T47D (cell line): ENCODE measurements around the gene NLN.
"Not testable (repeated sequence)": the region's sequence is repeated elsewhere in the genome, so short reads cannot be mapped to it uniquely, and the experiment has no call there.

ENCODE experiments used
- DNase-seq, 2 experiments: peaks; one replicate each; pipeline versions ENCODE4 v3.0.0 to v3.0.0-alpha.2; 2011 to 2012; ENCODE audit warnings: low read depth in 1 of 2, low spot score in 1 of 2
- JUND ChIP-seq: IDR thresholded peaks from 2 replicates; pipeline ENCODE4 v1.6.1; 2012; ENCODE audit warnings: low read depth
- in situ Hi-C: cut with HindIII; loops from 2 replicates; pipeline ENCODE4 v1.10.0; 2016; ENCODE audit warnings: low sequenced_read_pairs, low pct_unique_long_range_greater_than_20kb

NLN gene

DNA sequence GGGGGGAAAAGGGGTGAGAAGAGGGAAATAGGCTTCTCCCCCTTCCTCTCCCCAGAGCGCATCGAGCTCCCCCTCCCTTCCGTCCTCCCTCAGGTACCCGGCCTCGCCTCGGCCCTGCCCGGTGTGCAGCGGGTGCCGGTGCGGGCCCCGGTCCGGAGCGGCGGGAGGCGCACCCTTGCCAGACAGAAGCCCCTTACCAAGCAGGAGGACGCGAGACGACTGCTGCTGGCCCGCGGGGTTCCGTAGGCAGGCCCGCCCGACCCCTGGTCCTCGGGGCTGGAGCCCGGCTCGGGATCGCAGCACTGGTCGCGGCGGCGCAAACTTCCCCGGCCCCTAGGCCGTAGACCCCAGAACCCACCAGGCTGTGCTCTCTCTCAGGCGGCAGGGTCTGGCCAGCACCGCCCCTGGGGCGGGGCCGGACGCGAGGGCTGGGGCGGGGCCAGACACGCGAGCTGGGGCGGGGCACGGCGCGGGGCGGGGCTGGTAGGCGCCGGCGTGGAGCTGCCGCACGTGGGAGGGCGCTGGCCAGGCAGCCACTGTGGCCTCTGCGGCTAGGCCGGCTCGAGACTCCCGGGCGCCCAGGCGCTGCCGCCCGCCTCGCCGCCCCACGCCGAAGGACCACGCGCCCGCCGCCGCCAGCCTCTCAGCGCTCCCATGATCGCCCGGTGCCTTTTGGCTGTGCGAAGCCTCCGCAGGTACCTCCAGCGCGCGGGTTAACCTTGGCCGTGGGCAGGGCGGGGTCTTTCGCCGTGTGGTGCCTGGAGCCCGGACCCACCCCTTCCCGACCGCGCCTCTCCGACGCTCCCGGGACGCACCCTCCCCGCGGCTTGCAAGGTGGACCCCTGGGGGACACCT lies at the start of gene NLN, which contains the start of gene SGTB:
NLN (plus strand) TSS at position 486 of the 855 bp plus-strand sequence; CDS start at position 655, 169 bp downstream.
SGTB (minus strand) TSS at position 390 of the 855 bp plus-strand sequence. CDS start 1,302 bp downstream, outside the sequence.
- DNase-seq = peak; percentile 85
- no peak for TF ChIP-seq JUND
- in situ Hi-C loops = no loop called here

DNA sequence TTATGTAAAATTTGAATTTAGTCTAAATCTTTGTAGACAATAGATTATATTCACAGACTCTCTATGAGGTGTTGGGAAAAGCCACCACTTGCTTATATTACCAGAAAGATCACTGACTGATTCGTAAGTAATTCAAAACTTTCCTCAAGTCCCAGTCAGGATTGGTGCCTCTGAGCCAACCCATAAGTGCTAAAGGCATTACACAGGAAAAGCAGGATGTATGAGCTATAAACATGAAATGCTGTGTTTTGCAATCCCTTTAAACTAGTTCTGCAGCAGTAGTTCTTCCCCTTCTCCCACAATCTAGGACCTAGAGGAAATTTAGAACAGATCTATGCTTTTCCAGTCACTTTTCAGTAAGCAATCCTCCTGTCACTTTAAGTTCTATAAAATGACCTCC lies 49.2 kb upstream of the NLN start:
- TF ChIP-seq JUND = no peak
- peak in 1 of 2 experiments; percentile 42 for DNase-seq
- in situ Hi-C loops = no loop called here

DNA sequence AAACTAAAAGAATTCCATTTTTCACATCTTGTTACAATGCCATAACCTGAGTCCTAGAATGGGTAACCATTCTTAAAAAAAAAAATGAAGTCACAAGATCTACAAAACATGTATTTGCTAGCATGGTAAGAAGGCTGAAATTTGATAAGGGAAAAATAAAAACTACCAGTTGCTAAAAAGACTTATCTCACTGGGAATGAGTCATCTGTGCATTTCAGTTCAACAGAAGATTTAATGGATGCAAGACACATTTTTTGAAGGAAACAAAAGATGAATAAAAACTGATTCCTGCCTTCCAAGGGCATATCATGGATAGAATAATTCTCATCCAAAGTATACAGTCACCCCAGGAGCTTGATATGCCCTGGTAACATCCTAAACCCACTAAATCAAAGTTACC lies 47.3 kb upstream of the NLN start:
- in situ Hi-C loops = no loop called here
- DNase-seq = no peak
- no peak for TF ChIP-seq JUND

DNA sequence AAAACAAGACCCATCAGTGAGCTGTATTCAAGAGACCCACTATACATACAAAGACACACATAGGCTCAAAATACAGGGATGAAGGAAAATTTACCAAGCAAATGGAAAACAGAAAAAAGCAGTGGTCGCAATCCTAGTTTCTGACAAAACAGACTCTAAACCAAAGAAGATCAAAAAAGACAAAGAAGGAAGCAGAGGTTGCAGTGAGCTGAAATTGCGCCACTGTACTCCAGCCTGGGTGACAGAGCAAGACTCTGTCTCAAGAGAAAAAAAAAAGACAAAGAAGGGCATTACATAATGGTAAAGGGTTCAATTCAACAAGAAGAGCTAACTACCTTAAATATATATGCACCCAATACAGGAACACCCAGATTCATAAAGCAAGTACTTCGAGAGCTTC lies 45.9 kb upstream of the NLN start:
- in situ Hi-C loops = not testable (repeated sequence)

DNA sequence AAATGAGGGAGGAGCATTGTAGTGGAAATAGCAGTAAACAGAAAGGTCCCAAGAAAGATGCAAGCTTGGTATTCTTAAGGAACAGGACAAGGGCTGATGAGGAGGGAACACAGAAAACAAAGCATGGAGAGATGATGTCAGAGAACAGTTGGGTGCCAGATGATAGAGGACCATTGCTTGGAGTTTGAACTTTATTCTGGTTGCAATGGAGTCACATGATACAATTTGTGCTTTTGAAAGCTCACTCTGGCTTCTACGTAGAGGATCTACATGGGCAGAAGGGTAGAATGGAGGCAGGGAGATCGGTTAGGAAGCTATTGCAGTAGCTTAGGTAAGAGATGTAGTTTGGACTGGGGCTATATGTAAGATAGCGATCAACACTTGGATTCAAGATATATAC lies 39.9 kb upstream of the NLN start:
- no peak for TF ChIP-seq JUND
- DNase-seq = no peak
- in situ Hi-C loops = no loop called here

More for the DNA sequence above, 45.9 kb upstream of the NLN start:
- not testable (repeated sequence) for DNase-seq

GRCh38 chr5:65693121-65693520 lies 28.9 kb upstream of the NLN start:
- in situ Hi-C loops = no loop called here
- DNase-seq = no peak
- no peak for TF ChIP-seq JUND

GRCh38 chr5:65695162-65695755 lies 26.7 kb upstream of the NLN start:
- in situ Hi-C loops = no loop called here

DNA sequence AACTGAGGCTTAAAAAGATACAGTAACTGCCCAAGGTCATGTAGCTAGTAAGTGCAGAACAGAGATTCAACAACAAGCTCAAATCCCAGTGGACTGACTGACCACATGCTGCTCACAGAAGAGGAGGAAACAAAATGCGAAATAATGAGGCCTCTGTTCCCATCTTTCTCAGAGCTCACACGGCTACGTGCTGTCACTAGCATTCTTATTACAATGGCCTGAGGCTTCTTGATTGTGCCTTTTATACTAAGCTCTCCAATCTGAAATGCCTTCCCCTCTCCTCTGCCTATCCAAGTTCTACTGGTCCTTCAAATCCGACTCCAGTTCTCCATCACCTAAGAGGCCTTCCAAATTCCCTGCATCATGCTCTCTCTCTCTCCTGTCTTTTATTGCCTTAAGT lies 26.1 kb upstream of the NLN start:
- TF ChIP-seq JUND = no peak
- in situ Hi-C loops = no loop called here
- DNase-seq = no peak

More at GRCh38 chr5:65695162-65695755, 26.7 kb upstream of the NLN start:
- TF ChIP-seq JUND = no peak
- DNase-seq = no peak

- no peak for DNase-seq
- TF ChIP-seq JUND = no peak
- in situ Hi-C loops = no loop called here
Observed at GRCh38 chr5:65696892-65697291, 25.1 kb upstream of the NLN start.

- in situ Hi-C loops = no loop called here
- DNase-seq = no peak
- no peak for TF ChIP-seq JUND
Observed at GRCh38 chr5:65699338-65699737, 22.7 kb upstream of the NLN start.

- no peak for TF ChIP-seq JUND
- in situ Hi-C loops = no loop called here
- no peak for DNase-seq
Observed at GRCh38 chr5:65702036-65702435, 20.0 kb upstream of the NLN start.

- no peak for TF ChIP-seq JUND
- in situ Hi-C loops = no loop called here
- no peak for DNase-seq
Observed at GRCh38 chr5:65704621-65705239, 17.3 kb upstream of the NLN start.

GRCh38 chr5:65707663-65708062 lies 14.3 kb upstream of the NLN start:
- in situ Hi-C loops = no loop called here
- no peak for TF ChIP-seq JUND
- no peak for DNase-seq
